GM10248 (cell line): Measurements from ENCODE around the gene CPLX1.

Experiments
- CTCF ChIA-PET: fragments of 300-600 bp; sonication (Branson Sonifier 250); formaldehyde crosslinking; extraction: SDS; loops from one replicate; lab custom pipeline; 2021; ENCODE audit warnings: antibody characterized with exemption; lab: Yijun Ruan, JAX
- POLR2A ChIA-PET: fragments of 350-650 bp; sonication (Branson Sonifier 250); formaldehyde crosslinking; extraction: SDS; loops from one replicate; lab custom pipeline; 2020; ENCODE audit warnings: antibody characterized with exemption; lab: Yijun Ruan, JAX
- DNase-seq: peaks from one replicate; pipeline ENCODE4 v3.0.0; 2012; ENCODE audit errors: extremely low spot score
- TF ChIP-seq, protein P1 (sequence below): IDR thresholded peaks from 2 replicates; pipeline ENCODE4 v1.5.1; 2012; ENCODE audit warnings: mild to moderate bottlenecking, low read depth; ENCODE audit errors: extremely low read depth, missing control alignments, control extremely low read depth

The CPLX1 gene

GRCh38 chr4:844752-845232 is 18.9 kb upstream of the CPLX1 start:
- no peak for DNase-seq
- POLR2A ChIA-PET = no interaction called here
- CTCF ChIA-PET = no interaction called here
- TF ChIP-seq, protein P1, sequence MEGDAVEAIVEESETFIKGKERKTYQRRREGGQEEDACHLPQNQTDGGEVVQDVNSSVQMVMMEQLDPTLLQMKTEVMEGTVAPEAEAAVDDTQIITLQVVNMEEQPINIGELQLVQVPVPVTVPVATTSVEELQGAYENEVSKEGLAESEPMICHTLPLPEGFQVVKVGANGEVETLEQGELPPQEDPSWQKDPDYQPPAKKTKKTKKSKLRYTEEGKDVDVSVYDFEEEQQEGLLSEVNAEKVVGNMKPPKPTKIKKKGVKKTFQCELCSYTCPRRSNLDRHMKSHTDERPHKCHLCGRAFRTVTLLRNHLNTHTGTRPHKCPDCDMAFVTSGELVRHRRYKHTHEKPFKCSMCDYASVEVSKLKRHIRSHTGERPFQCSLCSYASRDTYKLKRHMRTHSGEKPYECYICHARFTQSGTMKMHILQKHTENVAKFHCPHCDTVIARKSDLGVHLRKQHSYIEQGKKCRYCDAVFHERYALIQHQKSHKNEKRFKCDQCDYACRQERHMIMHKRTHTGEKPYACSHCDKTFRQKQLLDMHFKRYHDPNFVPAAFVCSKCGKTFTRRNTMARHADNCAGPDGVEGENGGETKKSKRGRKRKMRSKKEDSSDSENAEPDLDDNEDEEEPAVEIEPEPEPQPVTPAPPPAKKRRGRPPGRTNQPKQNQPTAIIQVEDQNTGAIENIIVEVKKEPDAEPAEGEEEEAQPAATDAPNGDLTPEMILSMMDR = no peak

DNA sequence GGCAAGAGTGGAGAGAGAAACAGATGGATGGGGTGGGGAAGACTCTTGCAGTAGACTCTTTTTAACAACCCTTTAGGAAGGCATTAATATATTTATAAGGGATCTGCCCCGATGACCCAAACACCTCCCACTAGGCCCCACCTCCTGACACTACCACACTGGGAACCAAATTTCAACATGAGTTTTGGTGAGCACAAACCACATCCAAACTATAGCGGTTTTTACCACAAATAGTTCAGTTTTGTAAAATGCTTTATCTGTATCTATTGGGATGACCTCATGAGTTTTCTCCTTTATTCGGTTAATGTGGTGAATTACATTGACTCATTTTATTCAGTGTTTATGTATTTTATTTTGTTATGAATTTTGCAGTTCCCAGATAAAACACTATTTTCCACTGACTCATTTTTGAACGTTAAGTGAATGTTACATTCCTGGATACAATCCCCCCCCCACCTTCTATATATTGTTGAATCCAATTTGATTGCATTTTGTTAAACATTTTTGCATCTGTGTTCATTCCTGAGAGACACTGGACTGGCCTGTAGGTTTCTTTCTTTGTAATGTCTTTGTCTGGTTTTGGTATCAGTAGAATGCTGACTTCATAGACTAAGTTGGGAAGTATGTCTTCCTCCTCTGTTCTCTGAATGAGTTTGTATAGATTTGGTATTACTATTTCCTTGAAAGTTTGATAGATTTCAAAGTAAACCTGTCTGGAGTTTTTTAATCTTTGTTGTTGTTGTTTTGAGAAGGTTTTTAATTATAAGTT is 13.9 kb upstream of the CPLX1 start:
- CTCF ChIA-PET = no interaction called here
- POLR2A ChIA-PET = no interaction called here
- TF ChIP-seq, protein P1 = no peak
- no peak for DNase-seq

DNA sequence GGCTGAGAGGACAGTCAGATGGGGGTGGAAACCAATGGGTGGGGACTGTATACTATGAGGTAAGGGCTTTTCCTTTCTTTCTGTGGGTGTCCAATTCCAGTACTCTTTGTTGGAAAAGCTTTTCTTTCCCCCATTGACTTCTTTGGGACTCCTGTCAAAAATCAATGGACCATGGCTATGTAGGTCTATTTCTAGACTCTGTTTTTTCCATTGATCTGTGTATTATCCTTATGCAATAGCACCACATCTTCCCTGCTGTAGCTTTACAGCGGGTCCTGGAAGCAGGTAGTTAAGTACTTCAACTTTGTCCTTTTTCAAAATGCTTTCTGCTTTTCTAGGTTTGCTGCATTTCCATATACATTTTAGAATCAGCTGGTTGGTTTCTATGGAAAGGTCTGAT is 11.8 kb upstream of the CPLX1 start:
- DNase-seq = no peak
- TF ChIP-seq, protein P1 = no peak
- ChIA-PET POLR2A (no interaction called here), CTCF (no interaction called here)

GRCh38 chr4:836750-837301 is 10.9 kb upstream of the CPLX1 start:
- DNase-seq = no peak
- ChIA-PET POLR2A (no interaction called here), CTCF (interaction anchor here (1.9 kb wide), 1 partner anchor 12 kb away, joined by 4 read pairs; no protein-coding TSS in a partner anchor)
- TF ChIP-seq, protein P1 = no peak

DNA sequence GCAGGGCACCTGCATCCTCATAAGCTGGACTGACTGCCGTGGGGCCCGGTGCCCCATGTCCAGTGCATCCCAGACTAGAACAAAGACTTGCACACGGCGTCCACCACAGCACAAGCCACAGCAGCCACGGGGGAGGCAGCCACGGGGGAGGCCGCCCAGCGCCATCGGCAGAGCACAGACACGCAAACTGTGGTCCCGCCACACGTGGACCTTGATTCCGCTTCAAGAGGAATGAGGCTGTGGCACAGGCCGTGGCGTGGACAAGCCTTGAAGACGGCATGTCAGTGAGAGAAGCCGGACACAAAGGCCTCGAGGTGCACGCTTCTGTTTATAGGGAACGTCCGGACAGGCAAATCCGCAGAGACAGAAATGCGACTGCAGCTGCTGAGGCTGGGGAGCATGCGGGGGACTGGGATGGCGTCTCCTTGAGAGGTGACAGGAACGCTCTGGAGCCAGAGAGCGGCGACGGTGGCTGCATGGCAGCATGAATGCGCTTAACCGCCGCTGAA is 10.1 kb upstream of the CPLX1 start:
- DNase-seq = no peak
- POLR2A ChIA-PET = no interaction called here
- TF ChIP-seq, protein P1 = no peak
- CTCF ChIA-PET = interaction anchor here (1.9 kb wide), 1 partner anchor 13 kb away, joined by 4 read pairs; no protein-coding TSS in a partner anchor

DNA sequence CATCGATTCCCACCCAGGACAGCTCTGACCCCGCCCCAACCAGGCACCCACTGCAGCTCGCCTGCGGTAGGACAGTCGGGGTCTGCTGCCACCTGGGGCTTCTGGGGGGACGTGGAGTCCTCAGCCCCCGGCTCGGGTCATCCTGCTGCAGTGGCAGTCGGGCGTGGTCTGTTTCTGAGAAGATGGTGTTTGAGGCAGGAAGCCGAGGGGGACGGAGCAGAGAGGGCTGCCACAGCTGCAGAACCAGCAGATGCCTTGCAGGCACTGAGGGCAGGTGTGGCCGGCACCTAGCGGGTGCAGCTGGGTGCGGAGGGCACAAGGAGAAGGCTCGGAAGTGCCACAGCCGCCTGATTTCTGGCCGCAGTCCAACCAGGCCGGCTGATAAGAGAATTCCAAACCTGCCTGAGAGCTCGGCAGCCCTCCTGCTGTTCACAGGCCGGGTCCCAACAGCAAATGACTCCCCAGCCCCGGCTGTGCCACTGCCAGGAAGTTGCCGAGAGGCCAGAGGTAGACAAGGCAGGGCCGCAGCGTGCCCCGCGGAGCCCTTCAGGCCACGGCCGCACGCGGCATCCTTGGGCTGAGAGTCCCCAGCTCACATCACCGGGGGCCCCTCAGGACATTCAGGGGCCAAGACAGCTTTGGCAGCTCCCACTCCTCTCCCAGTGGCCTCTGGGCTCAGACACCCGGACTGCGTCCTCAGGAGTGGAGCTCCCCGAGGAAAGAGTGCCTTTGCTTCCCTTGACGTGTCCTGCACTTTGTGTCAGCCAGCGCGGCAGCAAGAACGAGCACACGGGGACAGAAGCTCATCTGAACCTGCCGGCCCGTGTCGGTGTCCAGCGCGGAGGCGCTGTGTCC is 9.4 kb upstream of the CPLX1 start:
- DNase-seq = no peak
- POLR2A ChIA-PET = no interaction called here
- TF ChIP-seq, protein P1 = no peak
- CTCF ChIA-PET = interaction anchor here (1.9 kb wide), 1 partner anchor 14 kb away, joined by 4 read pairs; no protein-coding TSS in a partner anchor
